ENCODE data around the gene FAF1.
"Not testable (repeated sequence)": the region's sequence is repeated elsewhere in the genome, so short reads cannot be mapped to it uniquely, and the experiment has no call there.

The FAF1 gene

DNA sequence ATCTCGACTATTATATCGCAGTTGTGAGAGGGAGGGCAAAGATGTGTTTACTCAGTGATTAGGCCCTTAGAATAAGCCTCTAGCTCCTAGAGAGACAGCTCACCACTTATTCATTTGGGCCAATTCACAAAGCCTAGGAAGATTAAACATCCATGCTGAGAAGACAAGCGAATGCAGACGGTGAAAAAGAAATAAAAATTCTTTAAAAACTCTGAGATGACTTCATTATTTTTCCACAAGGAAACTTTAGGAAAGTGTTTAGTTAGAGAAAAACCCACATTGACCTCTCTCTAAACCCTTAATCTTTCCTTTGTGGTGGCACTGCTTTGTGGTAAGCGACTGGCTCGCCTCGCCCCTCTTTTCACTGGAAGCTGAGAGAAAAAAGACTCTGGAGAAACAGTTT lies 390.0 kb downstream of the FAF1 start:
- Mint-ChIP-seq H3K9me3 (no peaks in the 10 kb centered on the region), H3K4me3 (no peak overlapping the region), H3K27me3 (no peaks in the 10 kb centered on the region), H3K36me3 (ENCODE audit: low read depth) (peaks cover 40% of the 10 kb centered on the region), H3K27ac (no peak overlapping the region), H3K4me1 (ENCODE audit: low read depth) (no peaks in the 10 kb centered on the region)
- intact Hi-C loops (cut with micrococcal nuclease): no loop called here

DNA sequence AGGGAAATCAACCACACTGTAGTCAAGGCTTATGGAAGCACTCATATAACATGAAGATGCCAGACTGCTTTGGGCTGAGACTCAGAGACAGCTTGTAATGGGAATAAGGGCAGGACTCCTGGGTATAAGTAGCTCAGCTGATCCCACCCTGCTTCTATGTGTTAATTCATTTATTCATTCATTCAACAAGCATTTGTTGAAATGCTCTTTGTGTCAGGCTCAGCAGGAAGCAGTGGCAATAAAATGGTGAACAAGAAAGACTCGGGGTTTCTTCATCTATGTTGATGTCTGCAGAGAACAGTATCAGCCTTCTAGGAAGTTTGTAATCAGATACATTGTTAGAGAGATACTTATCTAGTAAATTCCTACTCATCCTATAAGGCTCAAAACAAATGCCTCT lies 391.3 kb downstream of the FAF1 start:
- Mint-ChIP-seq H3K27ac (no peak overlapping the region), H3K9me3 (no peaks in the 10 kb centered on the region), H3K4me3 (no peak overlapping the region)

DNA sequence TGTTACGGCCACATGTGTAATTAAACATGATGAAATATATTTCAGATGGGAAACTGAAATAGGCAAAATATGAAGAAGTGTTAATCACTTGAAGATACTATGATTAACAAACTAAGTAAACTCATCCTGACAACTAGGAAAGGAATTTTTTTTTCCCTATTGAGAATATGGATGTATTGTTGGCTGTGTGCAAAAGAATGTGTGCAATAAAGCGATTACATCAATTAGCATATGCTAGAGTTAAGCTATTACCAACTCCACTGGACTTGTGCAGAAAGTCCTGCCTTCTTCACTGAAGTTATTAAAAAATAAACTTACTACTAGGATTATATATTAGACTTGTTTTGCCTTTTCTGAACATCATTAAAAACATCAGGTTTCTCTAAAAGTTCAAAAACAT lies 393.7 kb downstream of the FAF1 start:
- intact Hi-C loops (cut with micrococcal nuclease): no loop called here
- no peaks in the 10 kb centered on the region for H3K9me3 Mint-ChIP-seq
- H3K4me1 Mint-ChIP-seq (ENCODE audit: low read depth): no peaks in the 10 kb centered on the region
- H3K4me3 Mint-ChIP-seq: no peak overlapping the region
- no peak overlapping the region for H3K27ac Mint-ChIP-seq
- H3K36me3 Mint-ChIP-seq (ENCODE audit: low read depth): peaks cover 30% of the 10 kb centered on the region
- H3K27me3 Mint-ChIP-seq: no peaks in the 10 kb centered on the region

More for the DNA sequence above, 391.3 kb downstream of the FAF1 start:
- Mint-ChIP-seq H3K36me3 (ENCODE audit: low read depth) (peaks cover 40% of the 10 kb centered on the region), H3K4me1 (ENCODE audit: low read depth) (no peaks in the 10 kb centered on the region), H3K27me3 (no peaks in the 10 kb centered on the region)
- intact Hi-C loops (cut with micrococcal nuclease): no loop called here

DNA sequence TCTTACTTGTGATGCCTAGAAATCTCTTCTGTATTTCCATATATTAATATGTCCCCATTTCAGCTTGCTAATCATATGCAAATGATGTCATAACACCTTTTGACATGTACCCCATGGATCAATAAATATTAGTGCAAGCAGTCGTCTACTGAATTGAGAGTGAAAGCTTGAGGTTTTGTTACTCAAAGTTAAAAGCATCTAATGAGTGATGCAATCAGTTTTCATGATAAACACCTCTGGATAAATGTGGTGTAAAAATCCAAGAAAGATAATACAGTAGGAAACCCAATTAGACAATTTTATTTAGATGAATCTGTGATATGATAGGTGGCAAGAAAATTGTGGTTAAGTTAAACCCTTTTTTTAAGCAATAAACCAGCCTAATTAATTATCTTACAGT lies 395.6 kb downstream of the FAF1 start:
- Mint-ChIP-seq H3K27me3 (no peaks in the 10 kb centered on the region), H3K4me1 (ENCODE audit: low read depth) (no peaks in the 10 kb centered on the region), H3K4me3 (no peak overlapping the region), H3K9me3 (no peaks in the 10 kb centered on the region), H3K36me3 (ENCODE audit: low read depth) (peaks cover 32% of the 10 kb centered on the region), H3K27ac (no peak overlapping the region)
- intact Hi-C loops (cut with micrococcal nuclease): no loop called here

DNA sequence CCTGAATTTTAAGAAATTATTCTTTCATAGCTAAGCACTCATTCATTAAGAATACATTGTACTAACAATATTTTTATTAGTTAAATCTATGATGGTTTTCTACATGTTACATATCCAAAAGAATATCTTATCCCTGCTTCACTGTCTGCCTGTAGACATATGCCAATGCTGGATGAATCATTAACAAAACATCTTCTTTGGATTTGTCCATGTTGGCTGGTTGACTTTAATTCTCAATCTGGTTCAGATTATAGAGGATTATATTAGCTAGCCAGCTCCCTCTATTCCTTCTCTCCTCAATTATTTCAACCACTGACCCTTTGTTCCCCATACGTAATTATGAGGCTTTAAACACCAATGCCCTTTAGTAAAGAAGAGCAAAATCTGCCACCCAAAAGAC lies 398.0 kb downstream of the FAF1 start:
- no peaks in the 10 kb centered on the region for H3K27me3 Mint-ChIP-seq
- H3K27ac Mint-ChIP-seq: no peak overlapping the region
- intact Hi-C loops (cut with micrococcal nuclease): no loop called here
- H3K4me1 Mint-ChIP-seq (ENCODE audit: low read depth): no peaks in the 10 kb centered on the region
- no peaks in the 10 kb centered on the region for H3K9me3 Mint-ChIP-seq
- peaks cover 29% of the 10 kb centered on the region for H3K36me3 Mint-ChIP-seq (ENCODE audit: low read depth)
- no peak overlapping the region for H3K4me3 Mint-ChIP-seq

DNA sequence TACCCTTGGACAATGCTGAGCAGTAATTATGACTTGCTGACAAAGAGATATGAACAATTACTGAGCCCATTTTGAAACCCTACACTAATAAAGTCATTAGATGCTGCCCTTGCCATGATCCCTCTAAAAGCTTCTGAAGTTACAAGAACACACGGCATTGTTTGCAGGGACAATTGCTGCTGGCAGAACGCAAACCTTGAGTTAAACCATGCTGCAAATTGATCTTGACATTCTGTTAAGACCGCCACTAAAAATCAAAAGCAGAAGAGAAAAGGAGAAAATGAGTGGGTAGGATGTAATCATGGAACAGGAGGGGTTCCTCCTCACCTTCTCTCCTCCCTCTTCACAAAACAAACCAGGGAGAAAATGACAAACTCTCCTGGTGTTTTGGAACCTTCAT lies 400.6 kb downstream of the FAF1 start:
- H3K27me3 Mint-ChIP-seq: no peaks in the 10 kb centered on the region
- intact Hi-C loops (cut with micrococcal nuclease): no loop called here
- H3K27ac Mint-ChIP-seq: no peak overlapping the region
- no peaks in the 10 kb centered on the region for H3K4me1 Mint-ChIP-seq (ENCODE audit: low read depth)
- peaks cover 18% of the 10 kb centered on the region for H3K36me3 Mint-ChIP-seq (ENCODE audit: low read depth)
- H3K4me3 Mint-ChIP-seq: no peak overlapping the region
- no peaks in the 10 kb centered on the region for H3K9me3 Mint-ChIP-seq

DNA sequence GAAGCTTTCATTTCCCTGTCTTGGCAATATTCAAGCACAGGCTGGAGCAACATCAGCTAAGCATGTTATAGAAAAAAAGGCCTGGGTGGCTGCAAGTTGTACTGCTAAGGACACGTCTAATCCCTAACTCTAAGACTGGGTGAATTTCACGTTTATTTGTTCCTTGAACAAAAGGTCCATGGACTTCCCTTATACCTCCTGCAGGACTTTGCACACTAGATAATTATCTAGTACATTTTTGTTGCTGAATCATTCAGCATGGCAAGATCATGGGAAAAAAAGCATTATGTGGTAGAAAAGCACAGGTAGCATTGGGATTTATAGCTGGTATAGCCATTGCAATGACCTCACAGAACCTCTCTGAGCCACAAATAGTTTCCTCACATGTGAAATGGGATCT lies 406.1 kb downstream of the FAF1 start:
- H3K27me3 Mint-ChIP-seq: no peaks in the 10 kb centered on the region
- H3K9me3 Mint-ChIP-seq: no peaks in the 10 kb centered on the region
- no peaks in the 10 kb centered on the region for H3K36me3 Mint-ChIP-seq (ENCODE audit: low read depth)
- H3K4me1 Mint-ChIP-seq (ENCODE audit: low read depth): no peaks in the 10 kb centered on the region
- intact Hi-C loops (cut with micrococcal nuclease): no loop called here
- no peak overlapping the region for H3K27ac Mint-ChIP-seq
- no peak overlapping the region for H3K4me3 Mint-ChIP-seq

DNA sequence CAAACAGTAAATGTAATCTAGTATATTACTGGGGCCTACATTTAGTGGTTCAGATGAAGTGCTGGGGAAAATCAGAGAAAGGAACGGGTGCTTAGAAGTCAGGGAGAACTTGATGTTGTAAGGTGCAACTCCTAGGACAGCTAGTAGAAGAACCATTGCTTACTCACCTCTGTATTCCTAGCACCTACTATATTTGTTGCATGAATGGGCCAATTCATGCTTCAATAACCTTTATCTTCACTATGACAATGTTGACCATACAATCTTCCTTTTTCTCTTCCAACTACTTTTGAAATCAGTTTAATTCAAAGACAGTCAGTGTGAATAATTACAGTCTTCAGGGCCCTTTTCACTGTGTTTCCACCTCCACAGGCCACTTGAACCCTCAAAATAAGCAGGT lies 411.8 kb downstream of the FAF1 start:
- Mint-ChIP-seq H3K9me3 (no peaks in the 10 kb centered on the region), H3K27ac (no peak overlapping the region), H3K4me1 (ENCODE audit: low read depth) (no peaks in the 10 kb centered on the region), H3K4me3 (no peak overlapping the region), H3K36me3 (ENCODE audit: low read depth) (no peaks in the 10 kb centered on the region), H3K27me3 (no peaks in the 10 kb centered on the region)
- intact Hi-C loops (cut with micrococcal nuclease): no loop called here

DNA sequence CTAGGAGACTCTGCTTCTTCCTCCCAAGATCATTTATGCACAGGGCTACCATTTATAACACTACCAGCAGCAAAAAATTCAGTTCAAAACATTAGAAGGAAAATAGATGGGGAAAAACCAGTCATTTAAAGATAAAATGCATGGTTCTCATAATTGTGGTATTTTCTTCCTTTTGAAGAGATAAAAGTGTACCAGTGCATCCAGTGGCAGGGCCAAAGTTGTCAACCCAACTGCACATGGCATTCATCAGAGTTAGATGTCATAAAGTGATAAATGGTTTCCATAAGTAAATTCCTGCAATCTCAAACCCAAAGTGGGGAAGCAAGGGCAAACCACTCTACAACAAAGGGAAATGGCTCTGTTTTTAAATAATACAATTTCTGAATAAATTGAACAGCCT lies 417.7 kb downstream of the FAF1 start:
- Mint-ChIP-seq H3K9me3 (no peaks in the 10 kb centered on the region), H3K27me3 (no peaks in the 10 kb centered on the region), H3K36me3 (ENCODE audit: low read depth) (peaks cover 6% of the 10 kb centered on the region), H3K4me3 (no peak overlapping the region), H3K4me1 (ENCODE audit: low read depth) (no peaks in the 10 kb centered on the region), H3K27ac (no peak overlapping the region)
- intact Hi-C loops (cut with micrococcal nuclease): no loop called here

DNA sequence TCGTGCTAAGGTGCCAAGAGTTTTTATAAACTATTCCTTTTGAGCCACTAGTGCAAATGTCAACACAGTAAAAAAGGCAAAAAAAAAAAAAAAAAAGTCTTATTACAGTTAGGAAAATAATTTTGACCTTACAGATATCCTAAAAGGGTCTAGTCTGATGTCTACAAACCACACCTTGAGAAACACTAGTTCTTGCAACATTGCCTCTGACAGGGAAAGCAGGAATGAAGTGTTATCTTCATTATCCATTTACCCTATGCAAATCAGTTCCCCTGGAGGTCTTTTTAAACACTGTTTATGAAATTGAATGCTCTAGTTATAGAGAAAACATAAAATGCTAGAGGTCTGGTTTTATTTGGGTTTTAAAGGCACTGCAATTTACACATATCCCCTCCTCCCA lies 421.6 kb downstream of the FAF1 start:
- no peak overlapping the region for H3K27ac Mint-ChIP-seq
- no peaks in the 10 kb centered on the region for H3K27me3 Mint-ChIP-seq
- H3K36me3 Mint-ChIP-seq (ENCODE audit: low read depth): peaks cover 6% of the 10 kb centered on the region
- intact Hi-C loops (cut with micrococcal nuclease): no loop called here
- H3K9me3 Mint-ChIP-seq: no peaks in the 10 kb centered on the region
- no peak overlapping the region for H3K4me3 Mint-ChIP-seq
- H3K4me1 Mint-ChIP-seq (ENCODE audit: low read depth): no peaks in the 10 kb centered on the region

DNA sequence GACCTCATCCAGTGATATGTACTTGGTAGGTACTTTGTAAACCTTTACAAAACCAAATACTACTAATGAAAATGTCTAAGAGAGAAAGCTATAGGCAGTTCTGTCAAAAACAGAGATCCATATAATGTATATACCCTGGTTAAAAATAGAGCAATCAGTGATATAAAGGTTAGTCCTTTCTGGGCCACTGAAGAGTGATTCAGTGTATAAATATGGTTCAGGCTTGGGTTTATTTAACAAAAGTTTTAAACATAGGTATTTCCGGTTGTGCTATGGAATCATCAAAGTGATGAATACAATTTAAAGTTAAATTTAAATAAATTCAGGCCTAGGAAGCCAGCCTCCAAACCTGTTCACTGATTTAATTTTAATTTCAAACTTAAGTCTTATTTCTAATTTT lies 428.5 kb downstream of the FAF1 start:
- Mint-ChIP-seq H3K36me3 (ENCODE audit: low read depth) (peaks cover 14% of the 10 kb centered on the region), H3K4me1 (ENCODE audit: low read depth) (no peaks in the 10 kb centered on the region), H3K4me3 (no peak overlapping the region), H3K27me3 (no peaks in the 10 kb centered on the region), H3K9me3 (no peaks in the 10 kb centered on the region), H3K27ac (no peak overlapping the region)
- intact Hi-C loops (cut with micrococcal nuclease): no loop called here

DNA sequence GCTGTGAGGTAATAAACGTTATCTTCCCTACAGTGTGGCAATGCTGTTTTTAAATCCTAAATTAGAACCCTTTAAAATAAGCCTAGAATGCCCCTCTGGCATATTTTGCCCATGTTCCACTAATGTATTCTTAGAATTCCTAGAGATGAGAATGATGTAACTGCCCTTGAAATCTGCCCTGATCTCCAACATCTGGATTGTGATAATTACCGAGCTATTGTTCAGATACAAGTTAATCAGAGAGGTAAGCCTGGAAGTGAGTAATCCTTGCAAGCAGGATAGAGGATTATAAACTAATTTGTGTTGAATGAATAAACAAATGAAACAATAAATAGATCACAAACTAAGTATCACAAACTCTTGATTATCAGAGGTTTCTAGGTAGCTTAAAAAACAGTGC lies 429.0 kb downstream of the FAF1 start:
- H3K36me3 Mint-ChIP-seq (ENCODE audit: low read depth): peaks cover 14% of the 10 kb centered on the region
- no peaks in the 10 kb centered on the region for H3K4me1 Mint-ChIP-seq (ENCODE audit: low read depth)
- H3K9me3 Mint-ChIP-seq: no peaks in the 10 kb centered on the region
- H3K27me3 Mint-ChIP-seq: no peaks in the 10 kb centered on the region
- H3K4me3 Mint-ChIP-seq: no peak overlapping the region
- no peak overlapping the region for H3K27ac Mint-ChIP-seq
- intact Hi-C loops (cut with micrococcal nuclease): no loop called here

DNA sequence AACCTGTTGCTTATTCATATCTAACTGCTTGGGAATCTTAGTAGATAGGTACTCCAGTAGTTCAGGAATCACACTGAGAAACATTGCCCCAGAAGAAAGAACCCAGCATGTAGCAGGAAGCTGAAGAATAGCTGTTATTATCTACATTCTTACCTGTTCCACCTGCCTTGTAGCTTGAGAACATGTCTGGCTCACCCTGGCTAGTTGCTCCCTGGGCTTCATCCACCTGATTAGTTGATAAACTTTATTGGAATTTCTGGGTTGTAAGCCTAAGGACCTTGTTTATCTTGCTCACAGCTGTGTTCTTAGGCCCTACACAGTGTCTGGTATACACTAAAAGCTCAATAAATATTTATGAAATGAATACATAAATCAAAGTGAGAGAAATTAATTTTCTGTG lies 430.6 kb downstream of the FAF1 start:
- Mint-ChIP-seq H3K27me3 (no peaks in the 10 kb centered on the region), H3K27ac (no peak overlapping the region), H3K36me3 (ENCODE audit: low read depth) (peaks cover 24% of the 10 kb centered on the region), H3K4me1 (ENCODE audit: low read depth) (no peaks in the 10 kb centered on the region), H3K4me3 (no peak overlapping the region), H3K9me3 (peaks cover 3% of the 10 kb centered on the region)
- intact Hi-C loops (cut with micrococcal nuclease): no loop called here

DNA sequence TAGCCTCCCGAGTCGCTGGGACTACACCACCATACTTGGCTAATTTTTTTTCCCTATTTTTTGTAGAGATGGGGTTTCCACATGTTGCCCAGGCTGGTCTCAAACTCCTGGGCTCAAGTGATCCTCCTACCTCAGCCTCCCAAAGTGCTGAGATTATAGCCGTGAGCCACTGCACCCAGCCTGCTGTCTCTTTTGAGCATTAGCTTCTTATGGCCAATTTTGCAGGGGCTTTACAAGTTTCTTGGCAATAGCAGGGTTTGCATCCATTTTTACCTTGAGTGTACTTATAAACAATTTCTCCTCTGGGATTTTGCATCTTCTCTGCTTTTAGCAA lies 432.1 kb downstream of the FAF1 start:
- H3K27ac Mint-ChIP-seq; H3K27me3 Mint-ChIP-seq; intact Hi-C loops (cut with micrococcal nuclease); H3K4me1 Mint-ChIP-seq (ENCODE audit: low read depth); H3K4me3 Mint-ChIP-seq: not testable (repeated sequence)
- peaks cover 35% of the 10 kb centered on the region for H3K36me3 Mint-ChIP-seq (ENCODE audit: low read depth)
- H3K9me3 Mint-ChIP-seq: peaks cover 19% of the 10 kb centered on the region

DNA sequence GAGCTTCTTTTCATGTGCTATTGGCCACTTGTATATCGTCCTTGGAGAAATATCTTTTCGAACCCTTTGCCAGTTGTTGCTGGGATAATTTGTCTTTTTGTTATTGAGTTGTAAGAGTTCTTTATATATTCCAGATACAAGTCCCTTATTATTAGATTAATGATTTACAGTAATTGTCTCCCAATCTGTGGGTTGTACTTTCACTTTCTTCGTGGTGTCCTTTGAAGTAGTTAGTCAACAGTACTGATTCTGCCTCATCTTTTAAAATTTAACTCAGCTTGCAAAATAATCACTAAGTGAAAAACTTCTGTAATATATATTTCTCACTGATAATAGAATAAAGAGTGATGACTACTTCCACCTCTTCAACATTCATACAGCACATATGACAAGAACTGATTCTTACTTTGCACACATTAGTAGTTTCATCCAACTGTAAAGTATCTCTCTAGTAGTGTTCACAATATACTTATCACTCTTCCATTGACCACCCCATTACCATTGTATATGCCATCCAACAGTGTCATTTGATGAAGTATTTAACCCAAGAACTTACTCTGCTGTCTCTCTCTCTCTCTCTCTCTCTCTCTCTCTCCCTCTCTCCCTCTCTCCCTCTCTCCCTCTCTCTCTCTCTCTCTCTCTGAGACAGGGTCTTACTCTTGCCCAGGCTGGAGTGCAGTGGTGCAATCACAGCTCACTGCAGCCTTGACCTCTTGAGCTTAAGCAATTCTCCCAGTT lies 432.6 kb downstream of the FAF1 start:
- Mint-ChIP-seq H3K4me1 (ENCODE audit: low read depth) (no peaks in the 10 kb centered on the region), H3K36me3 (ENCODE audit: low read depth) (peaks cover 40% of the 10 kb centered on the region), H3K9me3 (peaks cover 24% of the 10 kb centered on the region), H3K27me3 (no peaks in the 10 kb centered on the region), H3K27ac (no peak overlapping the region), H3K4me3 (no peak overlapping the region)
- intact Hi-C loops (cut with micrococcal nuclease): no loop called here
